GM10266 (cell line): ENCODE data around the gene BLVRB.

Experiments
- DNase-seq: peaks from one replicate; pipeline ENCODE4 v3.0.0; 2012; ENCODE audit errors: extremely low spot score
- TF ChIP-seq, protein P1 (sequence below): IDR thresholded peaks from 2 replicates; pipeline ENCODE4 v1.5.1; 2012; ENCODE audit warnings: mild to moderate bottlenecking, low read depth; ENCODE audit not compliant: control insufficient read depth, insufficient read depth; ENCODE audit errors: missing control alignments

BLVRB gene

DNA sequence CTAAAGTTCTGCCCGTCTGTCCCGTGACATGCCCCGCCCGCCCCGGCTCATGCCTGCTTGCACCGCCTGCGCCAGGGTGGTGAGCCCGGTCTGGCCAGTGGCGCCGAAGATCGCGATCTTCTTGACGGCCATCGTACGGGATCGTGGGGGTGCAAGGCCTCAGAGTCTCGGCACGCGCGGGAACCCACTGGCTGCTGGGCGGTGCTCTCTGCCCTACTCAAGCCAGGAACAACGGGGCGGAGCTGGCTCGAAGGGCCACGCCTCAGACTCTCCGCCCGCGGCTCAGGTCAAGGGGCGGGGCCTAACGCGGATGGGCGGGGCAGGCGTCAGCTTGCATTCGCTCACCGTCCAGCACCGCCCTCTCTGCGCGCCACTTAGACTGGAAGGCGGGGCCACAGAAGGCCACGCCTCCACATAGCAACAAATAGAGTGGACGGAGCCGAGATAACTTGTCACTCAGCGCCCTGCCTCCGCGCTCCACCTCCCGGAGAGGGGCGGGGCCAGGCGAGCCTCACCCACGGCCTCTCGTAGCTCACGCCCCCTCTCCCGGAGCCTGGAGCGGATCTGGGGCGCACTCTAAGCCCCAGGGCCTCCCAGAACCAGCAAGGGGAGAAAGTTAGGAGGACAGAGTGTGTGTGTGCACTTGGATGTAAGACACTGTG is at the start of gene BLVRB:
BLVRB (minus strand) TSS at position 189 of the 662 bp plus-strand sequence; CDS start at position 132, 57 bp downstream.
- TF ChIP-seq, protein P1, sequence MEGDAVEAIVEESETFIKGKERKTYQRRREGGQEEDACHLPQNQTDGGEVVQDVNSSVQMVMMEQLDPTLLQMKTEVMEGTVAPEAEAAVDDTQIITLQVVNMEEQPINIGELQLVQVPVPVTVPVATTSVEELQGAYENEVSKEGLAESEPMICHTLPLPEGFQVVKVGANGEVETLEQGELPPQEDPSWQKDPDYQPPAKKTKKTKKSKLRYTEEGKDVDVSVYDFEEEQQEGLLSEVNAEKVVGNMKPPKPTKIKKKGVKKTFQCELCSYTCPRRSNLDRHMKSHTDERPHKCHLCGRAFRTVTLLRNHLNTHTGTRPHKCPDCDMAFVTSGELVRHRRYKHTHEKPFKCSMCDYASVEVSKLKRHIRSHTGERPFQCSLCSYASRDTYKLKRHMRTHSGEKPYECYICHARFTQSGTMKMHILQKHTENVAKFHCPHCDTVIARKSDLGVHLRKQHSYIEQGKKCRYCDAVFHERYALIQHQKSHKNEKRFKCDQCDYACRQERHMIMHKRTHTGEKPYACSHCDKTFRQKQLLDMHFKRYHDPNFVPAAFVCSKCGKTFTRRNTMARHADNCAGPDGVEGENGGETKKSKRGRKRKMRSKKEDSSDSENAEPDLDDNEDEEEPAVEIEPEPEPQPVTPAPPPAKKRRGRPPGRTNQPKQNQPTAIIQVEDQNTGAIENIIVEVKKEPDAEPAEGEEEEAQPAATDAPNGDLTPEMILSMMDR = no peak
- DNase-seq = peak; percentile 99

DNA sequence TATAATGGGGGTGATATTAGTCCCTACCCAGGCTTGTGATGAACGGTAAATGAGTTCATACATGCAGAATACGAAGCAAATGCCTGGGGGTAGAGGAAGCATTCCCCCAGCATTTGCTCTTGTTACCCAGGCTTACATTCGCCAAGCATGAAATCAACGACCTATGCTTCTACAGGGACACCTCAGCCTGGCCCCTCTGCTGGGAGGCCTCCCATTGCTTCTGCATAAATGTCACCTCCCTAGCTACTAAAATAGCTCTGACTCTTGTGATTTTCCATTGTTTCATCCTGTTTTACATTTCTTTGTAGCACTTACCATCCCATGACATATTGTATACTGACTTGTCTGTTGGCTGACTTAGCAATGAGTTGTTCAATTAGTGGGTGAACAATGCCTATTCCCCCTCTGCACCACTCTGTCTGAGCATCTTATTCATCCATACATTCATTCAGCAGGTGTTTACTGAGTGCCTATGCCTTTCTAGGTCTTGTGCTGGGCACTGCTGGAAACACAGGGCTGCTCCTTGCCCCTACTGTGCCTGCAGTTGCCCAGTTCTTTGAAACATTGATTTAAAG is 48.3 kb upstream of the BLVRB start:
- TF ChIP-seq, protein P1 = no peak
- no peak for DNase-seq

DNA sequence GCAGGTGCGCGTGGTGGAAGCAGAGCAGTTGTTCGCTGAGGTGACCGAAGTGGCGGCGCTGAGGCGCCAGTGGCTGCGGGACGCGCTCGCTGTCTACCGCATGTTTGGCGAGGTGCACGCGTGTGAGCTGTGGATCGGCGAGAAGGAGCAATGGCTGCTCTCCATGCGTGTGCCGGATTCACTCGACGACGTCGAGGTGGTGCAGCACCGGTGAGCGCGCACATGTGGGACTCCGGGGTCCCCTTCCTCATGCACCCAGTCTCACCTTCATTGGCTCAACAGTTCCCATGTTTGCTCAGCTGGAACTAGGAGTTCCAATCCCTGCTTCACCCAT is 47.8 kb upstream of the BLVRB start:
- DNase-seq = no peak
- TF ChIP-seq, protein P1 = no peak

GRCh38 chr19:40512473-40513344 is 47.2 kb upstream of the BLVRB start:
- TF ChIP-seq, protein P1 = no peak
- DNase-seq = no peak

DNA sequence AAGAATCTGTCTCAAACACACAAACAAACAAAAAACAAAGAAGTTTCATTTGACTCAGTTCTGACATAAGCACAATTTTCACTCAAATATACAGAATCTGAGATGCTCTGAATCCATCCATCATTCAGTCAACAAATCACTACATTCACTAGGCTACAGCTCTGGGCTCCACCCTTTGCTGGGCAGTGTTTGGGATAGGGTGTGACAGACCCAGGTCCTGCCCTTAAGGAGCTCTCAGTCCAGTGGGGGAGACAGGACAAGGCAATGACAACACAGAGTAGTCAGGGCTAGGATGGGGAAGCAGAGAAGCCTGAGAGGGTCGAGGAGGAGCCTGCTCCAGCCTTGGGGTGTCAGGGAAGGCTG is 46.5 kb upstream of the BLVRB start:
- DNase-seq = no peak
- TF ChIP-seq, protein P1 = no peak

GRCh38 chr19:40511487-40511886 is 45.9 kb upstream of the BLVRB start:
- DNase-seq = no peak
- TF ChIP-seq, protein P1 = no peak

DNA sequence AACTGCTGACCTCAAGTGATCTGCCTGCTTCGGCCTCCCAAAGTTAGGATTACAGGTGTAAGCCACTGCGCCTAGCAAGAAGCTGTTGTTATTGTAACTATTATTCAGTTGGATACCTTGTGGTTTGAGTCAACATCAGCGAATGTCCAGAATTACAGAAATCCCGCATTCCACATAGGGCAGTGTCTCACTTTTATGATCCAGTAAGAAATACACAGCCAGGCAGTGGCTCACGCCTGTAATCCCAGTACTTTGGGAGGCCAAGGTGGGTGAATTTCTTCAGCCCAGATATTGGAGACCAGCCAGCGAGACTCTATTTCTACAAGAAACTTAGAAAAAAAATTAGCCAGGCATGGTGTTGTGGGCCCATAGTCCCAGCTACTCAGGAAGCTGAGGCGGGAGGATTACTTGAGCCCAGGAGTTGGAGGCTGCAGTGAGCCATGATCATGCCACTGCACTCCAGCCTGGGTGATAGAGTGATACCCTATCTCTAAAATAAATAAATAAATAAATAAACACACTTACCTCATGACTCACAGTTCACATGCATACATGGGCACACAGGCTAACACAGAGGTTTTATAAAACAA is 45.1 kb upstream of the BLVRB start:
- no peak for DNase-seq
- TF ChIP-seq, protein P1 = no peak
